HCT116 (cell line): ENCODE data around the gene TTL. TPM values are rescaled to one million over a fixed set of nuclear protein-coding genes. Genes with fewer than 3 reads are reported as not detected.
"Not testable (repeated sequence)": the region's sequence is repeated elsewhere in the genome, so short reads cannot be mapped to it uniquely, and the experiment has no call there.

Experiments
- ATAC-seq: fragments of 200-7000 bp; cut with Tn5 transposase; 2 replicates; pipeline ENCODE4 v1.9.1; 2020; ENCODE audit warnings: mild to moderate bottlenecking, moderate library complexity
- BruUV-seq: library from RNA; stranded (reverse); fragments of 400-500 nt; replicated peaks from 2 replicates; lab custom pipeline; 2021; lab: Mats Ljungman, UMichigan
- CTCF ChIA-PET: fragments of 300-600 bp; sonication (Branson Sonifier 250); formaldehyde crosslinking; loops from one replicate; lab custom pipeline; 2021; ENCODE audit warnings: antibody characterized with exemption; lab: Charles Lee
- POLR2A ChIA-PET: fragments of 300-600, 350-600 bp; sonication (Branson Sonifier 250); formaldehyde crosslinking; loops from one replicate; lab custom pipeline; 2021; ENCODE audit warnings: antibody characterized with exemption; lab: Charles Lee
- RAD21 ChIA-PET, 2 experiments: fragments of 300-600 bp; sonication (Branson Sonifier 250); formaldehyde crosslinking; loops; one replicate each; lab custom pipeline; 2023; ENCODE audit warnings: low total read pairs in 2 of 2; ENCODE audit not compliant: uncharacterized antibody in 2 of 2, unreplicated experiment in 2 of 2, low non-redundant PET in 1 of 2; lab: Charles Lee
- DNase-seq: peaks from one replicate; pipeline ENCODE4 v3.0.0-alpha.2; 2010; ENCODE audit warnings: low read depth, low spot score
- H2AFZ ChIP-seq: fragments of 200-600 bp; shearing (Covaris generic), sonication (generic); 2 replicates; pipeline ENCODE4 v1.6.1; 2017; ENCODE audit warnings: low read depth, mixed run types, mixed read lengths, antibody characterized with exemption, low read length; ENCODE audit not compliant: poor library complexity, severe bottlenecking
- H3K27ac ChIP-seq: 2 replicates; pipeline ENCODE4 v1.5.1; 2012; ENCODE audit warnings: low read depth, low read length
- H3K27me3 ChIP-seq: fragments of 200-600 bp; sonication (generic); 2 replicates; pipeline ENCODE4 v1.6.1; 2016; ENCODE audit warnings: mixed run types, low read length, mixed read lengths; ENCODE audit not compliant: insufficient read depth
- H3K36me3 ChIP-seq, 2 experiments: fragments of 200-500 bp in 1 of 2; fragments of 200-600 bp in 1 of 2; sonication (Bioruptor generic) in 1 of 2; sonication (generic) in 1 of 2; 2 replicates each; pipeline versions ENCODE4 v1.5.1 to v1.6.1; 2014 to 2016; ENCODE audit warnings: low read length in 2 of 2, inconsistent platforms in 1 of 2, mixed read lengths in 1 of 2, mixed run types in 1 of 2; ENCODE audit not compliant: insufficient read depth in 2 of 2, control insufficient read depth in 1 of 2
- H3K4me1 ChIP-seq, 2 experiments: fragments of 200-600 bp in 1 of 2; sonication (generic) in 1 of 2; 2 replicates each; pipeline versions ENCODE4 v1.5.1 to v1.6.1; 2012 to 2017; ENCODE audit warnings: low read length in 2 of 2, inconsistent platforms in 1 of 2, mild to moderate bottlenecking in 1 of 2, mixed read lengths in 1 of 2, mixed run types in 1 of 2, moderate library complexity in 1 of 2; ENCODE audit not compliant: insufficient read depth in 2 of 2, control insufficient read depth in 1 of 2
- H3K4me2 ChIP-seq: fragments of 200-600 bp; sonication (generic); 2 replicates; pipeline ENCODE4 v1.6.1; 2017; ENCODE audit warnings: mixed run types, low read length, mixed read lengths
- H3K4me3 ChIP-seq, 2 experiments: fragments of 200-600 bp in 1 of 2; sonication (generic) in 1 of 2; replicated peaks in 1 of 2; 2 replicates each; pipeline ENCODE4 v1.5.1; 2011 to 2016; ENCODE audit warnings: low read length in 2 of 2, control low read depth in 1 of 2, low read depth in 1 of 2, mild to moderate bottlenecking in 1 of 2, mixed read lengths in 1 of 2, mixed run types in 1 of 2
- H3K79me2 ChIP-seq: fragments of 200-600 bp; sonication (generic); 2 replicates; pipeline ENCODE4 v1.6.1; 2017; ENCODE audit warnings: mild to moderate bottlenecking, mixed run types, low read length, moderate library complexity, mixed read lengths; ENCODE audit not compliant: insufficient read depth
- H3K9ac ChIP-seq: fragments of 200-600 bp; sonication (generic); 2 replicates; pipeline ENCODE4 v1.6.1; 2016; ENCODE audit warnings: low read length, mixed read lengths
- H3K9me2 ChIP-seq: fragments of 200-600 bp; sonication (generic), shearing (Covaris generic); 2 replicates; pipeline ENCODE4 v1.6.1; 2017; ENCODE audit warnings: mixed run types, mild to moderate bottlenecking, moderate library complexity; ENCODE audit not compliant: insufficient read depth
- H3K9me3 ChIP-seq, 2 experiments: fragments of 200-500 bp in 1 of 2; fragments of 200-600 bp in 1 of 2; sonication (Bioruptor generic) in 1 of 2; sonication (generic) in 1 of 2; 2 replicates each; pipeline ENCODE4 v1.6.1; 2014 to 2017; ENCODE audit warnings: low read length in 2 of 2, mixed read lengths in 2 of 2, inconsistent platforms in 1 of 2, low read depth in 1 of 2, mild to moderate bottlenecking in 1 of 2, mixed run types in 1 of 2, moderate library complexity in 1 of 2; ENCODE audit not compliant: control insufficient read depth in 1 of 2, insufficient read depth in 1 of 2
- H4K20me1 ChIP-seq: fragments of 200-600 bp; sonication (generic), shearing (Covaris generic); 2 replicates; pipeline ENCODE4 v1.6.1; 2017; ENCODE audit warnings: mixed run types, mild to moderate bottlenecking, moderate library complexity; ENCODE audit not compliant: insufficient read depth
- CEBPB ChIP-seq: IDR thresholded peaks from 2 replicates; pipeline ENCODE4 v1.6.1; 2012; ENCODE audit warnings: low read depth
- CTCF ChIP-seq, 3 experiments: fragments of 200-600 bp in 1 of 3; sonication (generic) in 1 of 3; IDR thresholded peaks in 2 of 3; conservative IDR thresholded peaks in 1 of 3; 2 replicates each; pipeline ENCODE4 v1.5.1; 2012 to 2017; ENCODE audit warnings: low read depth in 2 of 3, low read length in 2 of 3, antibody characterized with exemption in 1 of 3, borderline replicate concordance in 1 of 3, control low read depth in 1 of 3, mild to moderate bottlenecking in 1 of 3, mixed read lengths in 1 of 3, mixed run types in 1 of 3, moderate library complexity in 1 of 3; ENCODE audit not compliant: insufficient read depth in 1 of 3
- FOSL1 ChIP-seq: IDR thresholded peaks from 2 replicates; pipeline ENCODE4 v1.6.1; 2012; ENCODE audit warnings: low read depth
- MAX ChIP-seq: IDR thresholded peaks from 2 replicates; pipeline ENCODE4 v1.6.1; 2012
- POLR2AphosphoS5 ChIP-seq: IDR thresholded peaks from 2 replicates; pipeline ENCODE4 v1.6.1; 2011; ENCODE audit warnings: mild to moderate bottlenecking, low read depth, low read length, moderate library complexity
- RAD21 ChIP-seq: IDR thresholded peaks from 2 replicates; pipeline ENCODE4 v1.6.1; 2012; ENCODE audit warnings: low read depth, mild to moderate bottlenecking
- SRF ChIP-seq: IDR thresholded peaks from 2 replicates; pipeline ENCODE4 v1.6.1; 2012; ENCODE audit warnings: low read depth
- ZBTB33 ChIP-seq: IDR thresholded peaks from 2 replicates; pipeline ENCODE4 v1.6.1; 2011; ENCODE audit warnings: mild to moderate bottlenecking, low read length, moderate library complexity; ENCODE audit not compliant: insufficient replicate concordance; ENCODE audit errors: extremely low read depth
- ZNF274 ChIP-seq: fragments of 200-500 bp; sonication (Bioruptor generic); IDR thresholded peaks from 2 replicates; pipeline ENCODE4 v1.6.1; 2014; ENCODE audit warnings: mild to moderate bottlenecking, low read depth, low read length, inconsistent platforms
- intact Hi-C: fragments of 100-400 bp; cut with micrococcal nuclease; formaldehyde crosslinking; loops from 2 replicates; pipeline ENCODE4 v1.10.0; 2022
- total RNA-seq: library from RNA; stranded (reverse); gene quantifications from one replicate; pipeline ENCODE4 v1.2.1, GENCODE V29; 2021; ENCODE audit not compliant: unreplicated experiment

Gene TTL
- total RNA-seq, 1 experiment from 2014 or later, result 58.7 TPM

- H3K4me3 ChIP-seq, ATAC-seq, H3K9ac ChIP-seq, BruUV-seq, CTCF ChIA-PET, H3K27ac ChIP-seq, H3K9me2 ChIP-seq, RAD21 ChIA-PET, H2AFZ ChIP-seq, H3K4me1 ChIP-seq, DNase-seq, H3K9me3 ChIP-seq, H3K4me2 ChIP-seq, H3K27me3 ChIP-seq, intact Hi-C loops, POLR2A ChIA-PET: not testable (repeated sequence)
- Histone ChIP-seq H3K36me3 (peaks cover 48 to 65% of the 10 kb centered on the region in 2 experiments), H4K20me1 (peaks cover 10% of the 10 kb centered on the region; the same call in 1 of the 2 replicates), H3K79me2 (peaks cover 73% of the 10 kb centered on the region; the same call in 1 of the 2 replicates)
Observed at GRCh38 chr2:112566508-112566907, 84.6 kb downstream of the TTL start.

GRCh38 chr2:112572005-112572404 lies 90.0 kb downstream of the TTL start:
- Histone ChIP-seq H3K9me2 (no peaks in the 10 kb centered on the region), H3K36me3 (peaks cover 62 to 79% of the 10 kb centered on the region in 2 experiments), H3K27ac (no peak overlapping the region), H3K4me3 (no peak overlapping the region), H2AFZ (no peak overlapping the region), H4K20me1 (peaks cover 3% of the 10 kb centered on the region; the same call in 1 of the 2 replicates), H3K9me3 (no peaks in the 10 kb centered on the region), H3K27me3 (no peaks in the 10 kb centered on the region), H3K9ac (no peak overlapping the region), H3K79me2 (peaks cover 52% of the 10 kb centered on the region; the same call in 1 of the 2 replicates), H3K4me2 (no peak overlapping the region), H3K4me1 (no peaks in the 10 kb centered on the region)
- TF ChIP-seq ZNF274, result no peak
- no peak for TF ChIP-seq CEBPB
- TF ChIP-seq POLR2AphosphoS5, result no peak
- no peak for TF ChIP-seq RAD21
- TF ChIP-seq ZBTB33, result no peak
- TF ChIP-seq SRF, result no peak
- TF ChIP-seq MAX, result no peak
- TF ChIP-seq CTCF (IDR thresholded peaks at IDR 0.05 in 2 of 3, conservative IDR thresholded peaks at IDR 0.05 in 1 of 3; ENCODE audit: borderline replicate concordance in 1 of 3, insufficient read depth in 1 of 3, low read depth in 2 of 3, low read length in 2 of 3), result no peak
- no peak for TF ChIP-seq FOSL1
- ChIA-PET POLR2A (no interaction called here), RAD21 (no interaction called here), CTCF (no interaction called here)
- intact Hi-C loops, result no loop called here
- ATAC-seq (no peak), DNase-seq (no peak)
- BruUV-seq, result no TSS peak
